Neutrophil (primary cell): Measurements from ENCODE around the gene MEGF6.

Experiments
- H3K27ac ChIP-seq: fragments of 200-600 bp; sonication (generic); 2 replicates; pipeline ENCODE4 v1.5.1; 2016; ENCODE audit warnings: mild to moderate bottlenecking, moderate library complexity
- H3K27me3 ChIP-seq: fragments of 200-600 bp; sonication (generic); 2 replicates; pipeline ENCODE4 v1.6.0; 2016; ENCODE audit warnings: mild to moderate bottlenecking
- H3K36me3 ChIP-seq: fragments of 200-600 bp; sonication (generic); 2 replicates; pipeline ENCODE4 v1.5.1; 2017
- H3K4me1 ChIP-seq, 2 experiments: fragments of 200-600 bp in 1 of 2; sonication (generic) in 1 of 2; 1 replicate in 1 of 2; 2 replicates in 1 of 2; pipeline versions ENCODE4 v1.5.1 to v1.6.1; 2013 to 2016; ENCODE audit warnings: low read depth in 1 of 2, low read length in 1 of 2, mild to moderate bottlenecking in 1 of 2, moderate library complexity in 1 of 2; ENCODE audit not compliant: control insufficient read depth in 1 of 2, insufficient read depth in 1 of 2
- H3K4me3 ChIP-seq, 2 experiments: fragments of 200-600 bp in 1 of 2; sonication (generic) in 1 of 2; 1 replicate in 1 of 2; 2 replicates in 1 of 2; pipeline ENCODE4 v1.5.1; 2013 to 2016; ENCODE audit warnings: low read depth in 1 of 2, low read length in 1 of 2, mild to moderate bottlenecking in 1 of 2, moderate library complexity in 1 of 2
- H3K9me3 ChIP-seq: fragments of 200-600 bp; sonication (generic); 2 replicates; pipeline ENCODE4 v1.5.1; 2016
- CTCF ChIP-seq: fragments of 200-600 bp; sonication (generic); IDR thresholded peaks from 2 replicates; pipeline ENCODE4 v1.5.1; 2016; ENCODE audit warnings: antibody characterized with exemption

The MEGF6 gene

DNA sequence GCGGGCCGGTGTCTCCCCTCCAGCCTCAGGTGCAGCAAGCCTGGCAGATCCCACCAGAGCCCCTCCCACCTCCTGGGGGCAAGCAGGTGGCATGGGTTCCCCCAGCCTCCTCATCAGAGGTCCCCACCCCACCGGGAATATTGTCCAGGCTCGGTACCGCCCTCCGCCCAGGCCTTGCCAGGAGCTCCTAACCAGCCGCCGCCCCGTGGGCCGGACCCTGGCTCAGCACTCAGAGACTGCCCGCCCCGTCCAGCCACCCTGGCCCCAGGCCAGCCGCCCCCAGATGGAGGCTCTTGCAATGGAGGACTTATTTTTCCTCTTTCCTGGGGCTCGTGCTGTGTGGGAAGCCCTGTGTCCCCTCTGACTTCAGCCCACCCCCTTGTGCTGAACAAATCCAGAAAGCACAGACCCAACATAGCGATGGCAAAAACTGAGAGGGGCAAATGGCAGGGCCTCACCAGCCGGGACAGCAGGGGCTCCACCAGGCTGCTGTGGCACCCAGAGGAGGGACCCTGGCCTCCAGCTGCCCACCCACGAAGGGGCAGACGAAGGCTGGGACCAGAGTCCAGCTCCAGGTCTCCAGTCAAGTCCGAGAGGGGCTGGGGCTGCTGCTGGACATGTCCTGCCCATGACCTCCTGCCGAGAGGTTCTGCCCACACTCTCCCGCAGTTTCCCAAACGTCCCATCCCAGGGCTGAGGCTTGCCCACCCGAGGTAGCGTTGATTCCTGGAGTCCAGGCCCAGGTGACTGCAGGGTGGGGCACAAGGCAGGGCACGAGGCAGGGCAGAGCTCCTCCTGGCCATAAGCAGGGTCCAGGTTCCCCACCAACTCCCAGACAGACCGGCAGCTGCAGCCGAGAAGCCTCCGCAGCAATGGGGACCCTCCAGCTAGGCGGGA lies 7.5 kb downstream of the MEGF6 start:
- Histone ChIP-seq H3K4me1 (peaks cover 38 to 45% of the 10 kb centered on the region in 2 experiments), H3K9me3 (no peaks in the 10 kb centered on the region), H3K36me3 (no peaks in the 10 kb centered on the region), H3K4me3 (no peak overlapping the region), H3K27me3 (no peaks in the 10 kb centered on the region), H3K27ac (no peak overlapping the region)
- TF ChIP-seq CTCF, result no peak

DNA sequence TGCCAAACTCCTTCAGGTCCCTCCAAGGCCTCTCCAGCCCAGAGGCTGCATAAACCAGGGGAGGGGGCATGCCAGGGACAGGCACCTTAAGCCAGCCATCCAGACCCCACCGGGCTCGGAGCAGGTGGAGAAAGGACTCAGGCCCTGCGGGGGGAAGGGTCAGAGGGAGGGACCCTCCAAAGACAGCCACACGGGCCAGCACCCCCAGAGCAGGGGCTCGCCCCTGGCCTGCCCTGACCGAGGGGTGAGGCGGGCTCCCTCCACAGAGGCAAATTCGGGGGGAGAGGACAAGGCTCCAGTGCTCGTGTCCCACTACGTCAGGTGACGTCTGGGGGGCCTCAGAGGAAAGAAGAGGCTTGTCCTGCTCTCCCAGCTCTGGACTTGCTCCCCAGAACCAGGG lies 8.2 kb downstream of the MEGF6 start:
- TF ChIP-seq CTCF, result no peak
- no peaks in the 10 kb centered on the region for H3K9me3 ChIP-seq
- H3K27ac ChIP-seq, result no peak overlapping the region
- H3K36me3 ChIP-seq, result no peaks in the 10 kb centered on the region
- peaks cover under 1% of the 10 kb centered on the region for H3K27me3 ChIP-seq
- no peak overlapping the region for H3K4me3 ChIP-seq
- peaks cover 40 to 46% of the 10 kb centered on the region in 2 experiments for H3K4me1 ChIP-seq

- Histone ChIP-seq H3K36me3 (no peaks in the 10 kb centered on the region), H3K4me1 (peaks cover 48 to 54% of the 10 kb centered on the region in 2 experiments), H3K27ac (no peak overlapping the region), H3K4me3 (no peak overlapping the region), H3K9me3 (no peaks in the 10 kb centered on the region), H3K27me3 (peaks cover 4% of the 10 kb centered on the region)
- TF ChIP-seq CTCF, result no peak
Measured at GRCh38 chr1:3602375-3602774, 8.9 kb downstream of the MEGF6 start.

DNA sequence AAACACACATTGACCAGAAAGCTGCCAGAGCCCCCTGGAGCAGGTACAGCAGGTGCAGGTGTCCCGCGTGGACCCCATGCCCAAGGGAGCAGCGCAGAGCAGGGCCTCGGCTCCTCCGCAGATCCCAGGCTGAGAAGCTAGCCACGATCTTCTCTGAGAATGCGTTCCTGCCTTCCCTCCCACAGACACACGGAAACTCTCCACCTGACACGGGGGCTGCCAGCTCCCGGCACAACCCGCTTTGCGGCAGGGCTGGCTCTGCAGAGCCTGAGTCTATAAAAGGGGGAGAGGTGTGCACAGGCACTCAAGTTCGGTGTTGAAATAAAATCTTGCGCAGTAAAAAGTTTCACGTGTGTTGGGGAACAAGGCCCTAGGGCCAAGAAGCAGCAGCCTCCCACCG lies 9.6 kb downstream of the MEGF6 start:
- Histone ChIP-seq H3K9me3 (no peaks in the 10 kb centered on the region), H3K4me1 (peaks cover 54 to 60% of the 10 kb centered on the region in 2 experiments), H3K27ac (no peak overlapping the region), H3K36me3 (no peaks in the 10 kb centered on the region), H3K4me3 (no peak overlapping the region), H3K27me3 (peaks cover 4% of the 10 kb centered on the region)
- TF ChIP-seq CTCF, result no peak

DNA sequence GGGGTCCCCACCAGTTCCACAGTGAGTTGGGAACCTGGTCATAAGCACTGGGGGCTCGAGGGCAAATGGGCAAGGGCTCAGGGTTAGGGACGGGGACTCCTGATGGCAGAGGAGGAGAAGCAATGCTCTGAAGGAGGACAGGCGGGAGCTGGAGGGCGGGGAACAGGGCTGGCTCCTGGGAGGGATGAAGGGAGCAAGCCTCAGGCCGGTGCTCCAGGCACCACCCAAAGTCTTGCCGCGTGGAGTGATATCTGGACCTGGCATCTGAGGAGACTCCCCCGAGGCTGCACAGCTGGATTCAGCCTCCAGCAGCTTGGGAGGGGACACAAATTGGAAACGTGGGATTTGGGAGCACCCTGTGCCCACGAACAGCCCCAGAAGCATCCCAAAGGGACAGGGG lies 11.0 kb downstream of the MEGF6 start:
- H3K4me3 ChIP-seq, result no peak overlapping the region
- peaks cover 4% of the 10 kb centered on the region for H3K27me3 ChIP-seq
- H3K27ac ChIP-seq, result no peak overlapping the region
- H3K4me1 ChIP-seq, result peaks cover 54 to 61% of the 10 kb centered on the region in 2 experiments
- H3K9me3 ChIP-seq, result no peaks in the 10 kb centered on the region
- TF ChIP-seq CTCF, result no peak
- H3K36me3 ChIP-seq, result no peaks in the 10 kb centered on the region
